Measurements from ENCODE around the gene PPP1R26.

DNA sequence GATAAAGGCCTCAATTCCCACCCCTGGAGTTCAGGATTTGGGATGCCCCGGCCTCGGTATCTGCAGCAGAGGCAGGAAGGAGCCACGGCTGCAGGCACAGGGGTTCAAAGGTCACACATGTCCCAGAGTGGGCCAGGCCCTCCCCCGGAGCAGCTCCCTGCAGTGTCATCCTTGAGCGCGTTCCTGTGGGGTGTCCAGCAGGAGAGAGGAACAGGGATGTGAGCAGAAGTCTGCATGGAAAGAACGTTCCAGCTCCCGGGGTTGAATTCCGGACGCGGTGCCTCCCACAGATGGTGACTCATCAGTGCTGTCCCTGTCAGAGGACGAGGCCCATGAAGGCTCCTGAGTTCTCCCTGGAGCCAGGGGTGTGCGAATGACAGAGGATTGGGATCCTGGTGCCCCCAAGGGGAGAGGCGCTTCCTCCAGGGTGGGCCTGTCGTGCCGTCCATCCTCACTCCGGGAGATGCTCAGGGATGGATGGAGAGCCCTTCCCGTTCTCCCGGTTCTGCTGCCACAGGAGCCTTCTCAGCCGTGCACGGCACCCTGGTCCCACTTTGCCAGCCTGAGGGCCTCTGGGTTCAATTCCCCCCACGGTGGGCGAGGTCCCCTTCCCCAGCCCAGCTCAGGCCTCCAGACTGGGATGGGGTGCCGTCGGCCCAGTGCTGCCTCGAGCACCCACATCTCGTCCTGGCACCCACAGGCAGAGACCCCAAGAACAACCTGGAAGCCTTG, 44.7 kb downstream of the PPP1R26 start:
- TF ChIP-seq POLR2A (IDR thresholded peaks at IDR 0.05), result no peak
- TF ChIP-seq, protein P1, sequence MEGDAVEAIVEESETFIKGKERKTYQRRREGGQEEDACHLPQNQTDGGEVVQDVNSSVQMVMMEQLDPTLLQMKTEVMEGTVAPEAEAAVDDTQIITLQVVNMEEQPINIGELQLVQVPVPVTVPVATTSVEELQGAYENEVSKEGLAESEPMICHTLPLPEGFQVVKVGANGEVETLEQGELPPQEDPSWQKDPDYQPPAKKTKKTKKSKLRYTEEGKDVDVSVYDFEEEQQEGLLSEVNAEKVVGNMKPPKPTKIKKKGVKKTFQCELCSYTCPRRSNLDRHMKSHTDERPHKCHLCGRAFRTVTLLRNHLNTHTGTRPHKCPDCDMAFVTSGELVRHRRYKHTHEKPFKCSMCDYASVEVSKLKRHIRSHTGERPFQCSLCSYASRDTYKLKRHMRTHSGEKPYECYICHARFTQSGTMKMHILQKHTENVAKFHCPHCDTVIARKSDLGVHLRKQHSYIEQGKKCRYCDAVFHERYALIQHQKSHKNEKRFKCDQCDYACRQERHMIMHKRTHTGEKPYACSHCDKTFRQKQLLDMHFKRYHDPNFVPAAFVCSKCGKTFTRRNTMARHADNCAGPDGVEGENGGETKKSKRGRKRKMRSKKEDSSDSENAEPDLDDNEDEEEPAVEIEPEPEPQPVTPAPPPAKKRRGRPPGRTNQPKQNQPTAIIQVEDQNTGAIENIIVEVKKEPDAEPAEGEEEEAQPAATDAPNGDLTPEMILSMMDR (IDR thresholded peaks at IDR 0.05), result no peak

Data from tibial nerve (tissue), 3 donors.